ENCODE measurements around the gene CMC4. TPM values are rescaled to one million over a fixed set of nuclear protein-coding genes. Genes with fewer than 3 reads are reported as not detected.

CMC4 gene
- polyA plus RNA-seq, 1 donor from 2014 or later: 16.4 TPM

DNA sequence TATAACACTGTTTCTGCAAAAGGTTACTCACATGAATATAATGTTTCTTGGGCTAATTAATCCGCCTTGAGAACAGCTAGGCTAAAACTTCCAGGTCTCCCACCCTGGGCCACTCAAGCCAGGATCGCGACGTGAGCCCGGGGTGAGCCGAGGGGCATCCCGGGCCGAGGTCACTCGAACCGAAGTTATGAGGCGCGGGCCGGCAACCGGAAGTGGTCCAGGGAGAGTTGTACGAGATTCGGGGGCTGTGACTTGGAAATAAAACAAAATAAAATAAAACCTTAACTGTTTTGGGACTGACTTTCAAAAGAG lies 317 bp downstream of the CMC4 start:
- Histone ChIP-seq H3K4me2 (ENCODE audit: low read length) (peak overlapping the region; percentile 76), H3K36me3 (ENCODE audit: insufficient read depth, low read length) (no peaks in the 10 kb centered on the region), H3K27ac (ENCODE audit: low read length) (no peak overlapping the region), H3K27me3 (ENCODE audit: insufficient read depth, low read depth, low read length) (no peaks in the 10 kb centered on the region), H3K4me3 (ENCODE audit: low read length) (peak overlapping the region; percentile 71), H3K9me3 (ENCODE audit: low read length) (no peaks in the 10 kb centered on the region), H2AFZ (ENCODE audit: low read depth, low read length) (no peak overlapping the region), H4K20me1 (ENCODE audit: insufficient read depth) (no peaks in the 10 kb centered on the region), H3K79me2 (replicated peaks; ENCODE audit: insufficient read depth, low read length) (peaks cover 3% of the 10 kb centered on the region), H3F3A (ENCODE audit: insufficient read depth, low read length, poor library complexity, severe bottlenecking) (no peaks in the 10 kb centered on the region), H3K9ac (ENCODE audit: low read length) (peak overlapping the region; percentile 55), H3K9me2 (ENCODE audit: insufficient read depth, low read length) (no peaks in the 10 kb centered on the region)
- TF ChIP-seq EP300 (conservative IDR thresholded peaks at IDR 0.05; ENCODE audit: poor library complexity, severe bottlenecking) (no peak), POLR2AphosphoS5 (IDR thresholded peaks at IDR 0.05) (no peak), SMC3 (conservative IDR thresholded peaks at IDR 0.05; ENCODE audit: poor library complexity) (no peak), TAF1 (IDR thresholded peaks at IDR 0.05; ENCODE audit: low read depth) (no peak), CTCF (IDR thresholded peaks at IDR 0.05; ENCODE audit: poor library complexity, severe bottlenecking) (no peak), REST (IDR thresholded peaks at IDR 0.05; ENCODE audit: borderline replicate concordance) (no peak), EZH2 (IDR thresholded peaks at IDR 0.05; ENCODE audit: borderline replicate concordance, insufficient read depth, low read length, poor library complexity, severe bottlenecking) (no peak), MXI1 (conservative IDR thresholded peaks at IDR 0.05; ENCODE audit: poor library complexity, severe bottlenecking) (no peak), RAD21 (conservative IDR thresholded peaks at IDR 0.05) (no peak)

- Histone ChIP-seq H3K9me2 (ENCODE audit: insufficient read depth, low read length) (no peaks in the 10 kb centered on the region), H3F3A (ENCODE audit: insufficient read depth, low read length, poor library complexity, severe bottlenecking) (no peaks in the 10 kb centered on the region), H3K9ac (ENCODE audit: low read length) (peak overlapping the region; percentile 55), H3K4me2 (ENCODE audit: low read length) (no peak overlapping the region), H3K9me3 (ENCODE audit: low read length) (no peaks in the 10 kb centered on the region), H4K20me1 (ENCODE audit: insufficient read depth) (no peaks in the 10 kb centered on the region), H2AFZ (ENCODE audit: low read depth, low read length) (no peak overlapping the region), H3K27me3 (ENCODE audit: insufficient read depth, low read depth, low read length) (no peaks in the 10 kb centered on the region), H3K79me2 (replicated peaks; ENCODE audit: insufficient read depth, low read length) (peaks cover 3% of the 10 kb centered on the region), H3K4me3 (ENCODE audit: low read length) (peak overlapping the region; percentile 71), H3K27ac (ENCODE audit: low read length) (no peak overlapping the region), H3K36me3 (ENCODE audit: insufficient read depth, low read length) (no peaks in the 10 kb centered on the region)
- no peak for TF ChIP-seq POLR2AphosphoS5 (IDR thresholded peaks at IDR 0.05)
- no peak for TF ChIP-seq TAF1 (IDR thresholded peaks at IDR 0.05; ENCODE audit: low read depth)
- no peak for TF ChIP-seq EP300 (conservative IDR thresholded peaks at IDR 0.05; ENCODE audit: poor library complexity, severe bottlenecking)
Observed at GRCh38 chrX:155070038-155070437, 898 bp downstream of the CMC4 start.

GRCh38 chrX:155069414-155069813 lies 1.5 kb downstream of the CMC4 start:
- H3K27me3 ChIP-seq (ENCODE audit: insufficient read depth, low read depth, low read length): no peaks in the 10 kb centered on the region
- peaks cover 3% of the 10 kb centered on the region for H3K79me2 ChIP-seq (replicated peaks; ENCODE audit: insufficient read depth, low read length)
- no peak overlapping the region for H3K27ac ChIP-seq (ENCODE audit: low read length)
- no peak for TF ChIP-seq REST (IDR thresholded peaks at IDR 0.05; ENCODE audit: borderline replicate concordance)
- TF ChIP-seq POLR2AphosphoS5 (IDR thresholded peaks at IDR 0.05): no peak
- TF ChIP-seq CTCF (IDR thresholded peaks at IDR 0.05; ENCODE audit: poor library complexity, severe bottlenecking): no peak
- TF ChIP-seq EZH2 (IDR thresholded peaks at IDR 0.05; ENCODE audit: borderline replicate concordance, insufficient read depth, low read length, poor library complexity, severe bottlenecking): no peak
- TF ChIP-seq SMC3 (conservative IDR thresholded peaks at IDR 0.05; ENCODE audit: poor library complexity): no peak
- TF ChIP-seq TAF1 (IDR thresholded peaks at IDR 0.05; ENCODE audit: low read depth): no peak
- TF ChIP-seq EP300 (conservative IDR thresholded peaks at IDR 0.05; ENCODE audit: poor library complexity, severe bottlenecking): no peak
- TF ChIP-seq MXI1 (conservative IDR thresholded peaks at IDR 0.05; ENCODE audit: poor library complexity, severe bottlenecking): no peak
- TF ChIP-seq RAD21 (conservative IDR thresholded peaks at IDR 0.05): no peak
- no peaks in the 10 kb centered on the region for H3F3A ChIP-seq (ENCODE audit: insufficient read depth, low read length, poor library complexity, severe bottlenecking)
- no peak overlapping the region for H3K4me2 ChIP-seq (ENCODE audit: low read length)
- H3K4me3 ChIP-seq (ENCODE audit: low read length): peak overlapping the region; percentile 71
- no peaks in the 10 kb centered on the region for H4K20me1 ChIP-seq (ENCODE audit: insufficient read depth)
- H3K9ac ChIP-seq (ENCODE audit: low read length): no peak overlapping the region
- H3K9me3 ChIP-seq (ENCODE audit: low read length): no peaks in the 10 kb centered on the region
- no peaks in the 10 kb centered on the region for H3K36me3 ChIP-seq (ENCODE audit: insufficient read depth, low read length)
- no peaks in the 10 kb centered on the region for H3K9me2 ChIP-seq (ENCODE audit: insufficient read depth, low read length)
- H2AFZ ChIP-seq (ENCODE audit: low read depth, low read length): no peak overlapping the region

Data from neural cell (in vitro differentiated cells).